ENCODE results near the gene TXNDC8.
"Not testable (repeated sequence)": the region's sequence is repeated elsewhere in the genome, so short reads cannot be mapped to it uniquely, and the experiment has no call there.

Gene TXNDC8

GRCh38 chr9:110323818-110324217 lies 13.8 kb downstream of the TXNDC8 start:
- no peak for DNase-seq

GRCh38 chr9:110320651-110321445 lies 16.8 kb downstream of the TXNDC8 start:
- DNase-seq, result no peak

- DNase-seq, result no peak
Measured at GRCh38 chr9:110319781-110320492, 17.7 kb downstream of the TXNDC8 start.

GRCh38 chr9:110317911-110318310 lies 19.8 kb downstream of the TXNDC8 start:
- no peak for DNase-seq

GRCh38 chr9:110316261-110317075 lies 21.2 kb downstream of the TXNDC8 start:
- DNase-seq, result no peak

- DNase-seq, result not testable (repeated sequence)
Measured at GRCh38 chr9:110311978-110312377, 25.7 kb downstream of the TXNDC8 start.

- no peak for DNase-seq
Measured at GRCh38 chr9:110309681-110310080, 28.0 kb downstream of the TXNDC8 start.

GRCh38 chr9:110308633-110309038 lies 29.0 kb downstream of the TXNDC8 start:
- no peak for DNase-seq

GRCh38 chr9:110307191-110307590 lies 30.5 kb downstream of the TXNDC8 start:
- DNase-seq, result no peak

- DNase-seq, result no peak
Measured at GRCh38 chr9:110303133-110303532, 34.5 kb downstream of the TXNDC8 start.

GRCh38 chr9:110298043-110298605 lies 39.5 kb downstream of the TXNDC8 start:
- DNase-seq, result no peak

GRCh38 chr9:110293248-110293647 lies 44.4 kb downstream of the TXNDC8 start:
- DNase-seq, result no peak

- DNase-seq, result no peak
Measured at GRCh38 chr9:110291921-110292557, 45.6 kb downstream of the TXNDC8 start.

GRCh38 chr9:110290001-110290400 lies 47.7 kb downstream of the TXNDC8 start:
- DNase-seq, result no peak

- no peak for DNase-seq
Measured at GRCh38 chr9:110288503-110288902, 49.2 kb downstream of the TXNDC8 start.

- DNase-seq, result no peak
Measured at GRCh38 chr9:110287289-110287680, 50.4 kb downstream of the TXNDC8 start.

GRCh38 chr9:110284211-110284844 lies 53.3 kb downstream of the TXNDC8 start:
- DNase-seq, result no peak

GRCh38 chr9:110283751-110284150 lies 53.9 kb downstream of the TXNDC8 start:
- DNase-seq, result no peak

- no peak for DNase-seq
Measured at GRCh38 chr9:110282739-110283081, 55.0 kb downstream of the TXNDC8 start.

- no peak for DNase-seq
Measured at GRCh38 chr9:110282018-110282738, 55.5 kb downstream of the TXNDC8 start.

- no peak for DNase-seq
Measured at GRCh38 chr9:110278080-110278707, 59.5 kb downstream of the TXNDC8 start.
